ENCODE data around the gene PLEKHA7. TPM values are rescaled to one million over a fixed set of nuclear protein-coding genes. Genes with fewer than 3 reads are reported as not detected.

Gene PLEKHA7
- total RNA-seq, 1 experiment from 2014 or later: 13.0 TPM

GRCh38 chr11:16777613-16777975, 236.6 kb downstream of the PLEKHA7 start:
- DNase-seq (ENCODE audit: low spot score): no peak
- no peak for TF ChIP-seq ETV6 (CRISPR knock-in tag; IDR thresholded peaks at IDR 0.05)
- no peak for TF ChIP-seq ESRRA (CRISPR knock-in tag; IDR thresholded peaks at IDR 0.05; ENCODE audit: borderline replicate concordance)
- no peak for TF ChIP-seq ZNF121 (CRISPR knock-in tag; IDR thresholded peaks at IDR 0.05)
- no peak for TF ChIP-seq NR2C2 (CRISPR knock-in tag; IDR thresholded peaks at IDR 0.05)
- TF ChIP-seq JAZF1 (CRISPR knock-in tag; IDR thresholded peaks at IDR 0.05): no peak
- no peak for TF ChIP-seq ZBTB43 (CRISPR knock-in tag; IDR thresholded peaks at IDR 0.05)
- TF ChIP-seq PRDM15 (CRISPR knock-in tag; IDR thresholded peaks at IDR 0.05): no peak
- TF ChIP-seq GABPB1 (CRISPR knock-in tag; IDR thresholded peaks at IDR 0.05): no peak
- ATAC-seq: no peak
- Mint-ChIP-seq H3K4me1 (peaks cover 39% of the 10 kb centered on the region), H3K9me3 (no peaks in the 10 kb centered on the region), H3K27ac (no peak overlapping the region), H3K27me3 (ENCODE audit: low read depth) (no peaks in the 10 kb centered on the region), H3K4me3 (no peak overlapping the region), H3K36me3 (no peaks in the 10 kb centered on the region)
- ChIA-PET POLR2A (interaction anchor here (0.6 to 0.7 kb wide), 2 partner anchors 327 to 789 kb away, joined by 3 to 4 read pairs; no protein-coding TSS in a partner anchor), CTCF (no interaction called here)

- no peaks in the 10 kb centered on the region for H3K27me3 Mint-ChIP-seq (ENCODE audit: low read depth)
- POLR2A ChIA-PET: interaction anchor here (0.6 kb wide), 1 partner anchor 327 kb away, joined by 3 read pairs; no protein-coding TSS in a partner anchor
- no peaks in the 10 kb centered on the region for H3K9me3 Mint-ChIP-seq
- no peak overlapping the region for H3K27ac Mint-ChIP-seq
- peaks cover 39% of the 10 kb centered on the region for H3K4me1 Mint-ChIP-seq
- no peak for ATAC-seq
- CTCF ChIA-PET: no interaction called here
- H3K36me3 Mint-ChIP-seq: no peaks in the 10 kb centered on the region
- H3K4me3 Mint-ChIP-seq: no peak overlapping the region
- DNase-seq (ENCODE audit: low spot score): no peak
- TF ChIP-seq ZNF281 (CRISPR knock-in tag; IDR thresholded peaks at IDR 0.05): no peak
- TF ChIP-seq USF2 (CRISPR knock-in tag; IDR thresholded peaks at IDR 0.05): no peak
- TF ChIP-seq TP53 (CRISPR knock-in tag; IDR thresholded peaks at IDR 0.05): no peak
- TF ChIP-seq STAT6 (CRISPR knock-in tag; conservative IDR thresholded peaks at IDR 0.05; ENCODE audit: low read depth): no peak
- no peak for TF ChIP-seq CREM (CRISPR knock-in tag; IDR thresholded peaks at IDR 0.05)
- no peak for TF ChIP-seq ATF3 (CRISPR knock-in tag; conservative IDR thresholded peaks at IDR 0.05)
- no peak for TF ChIP-seq PRDM15 (CRISPR knock-in tag; IDR thresholded peaks at IDR 0.05)
- TF ChIP-seq ATF1 (CRISPR knock-in tag; IDR thresholded peaks at IDR 0.05): no peak
- no peak for TF ChIP-seq NR3C1 (CRISPR knock-in tag; conservative IDR thresholded peaks at IDR 0.05; ENCODE audit: low read depth)
Measured at GRCh38 chr11:16776711-16777612, 237.3 kb downstream of the PLEKHA7 start.

Data from WTC11 (cell line).